Fibroblast of the aortic adventitia (primary cell): ENCODE measurements around the gene SLC35F3. TPM values are rescaled to one million over a fixed set of nuclear protein-coding genes. Genes with fewer than 3 reads are reported as not detected.
A peak's percentile ranks its signal among the peaks of the same experiment; 100 is the strongest.
"Not testable (repeated sequence)": the region's sequence is repeated elsewhere in the genome, so short reads cannot be mapped to it uniquely, and the experiment has no call there.

Experiments used
- DNase-seq: peaks from one replicate; pipeline ENCODE4 v3.0.0-alpha.2; 2010; ENCODE audit warnings: low read depth
- H3K4me3 ChIP-seq: 2 replicates; pipeline ENCODE4 v1.5.1; 2011; ENCODE audit warnings: low read depth, mild to moderate bottlenecking, control low read depth, low read length, moderate library complexity
- CTCF ChIP-seq: IDR thresholded peaks from 2 replicates; pipeline ENCODE4 v1.5.1; 2011; ENCODE audit warnings: mild to moderate bottlenecking, low read length, control low read depth, inconsistent platforms; ENCODE audit not compliant: insufficient read depth
- total RNA-seq: library from RNA; depleted of rRNA; stranded (reverse); fragments of >200 nt; gene quantifications from 2 replicates; pipeline ENCODE4 v1.2.3, GENCODE V29; 2012; ENCODE audit warnings: low replicate concordance

Gene SLC35F3
- total RNA-seq, 1 donor, result not detected

GRCh38 chr1:234340528-234340927 lies 436.1 kb downstream of the SLC35F3 start:
- TF ChIP-seq CTCF, result no peak
- no peak for DNase-seq
- no peak overlapping the region for H3K4me3 ChIP-seq

GRCh38 chr1:234342774-234343173 lies 438.3 kb downstream of the SLC35F3 start:
- no peak overlapping the region for H3K4me3 ChIP-seq

GRCh38 chr1:234345237-234345636 lies 440.8 kb downstream of the SLC35F3 start:
- no peak for TF ChIP-seq CTCF
- no peak overlapping the region for H3K4me3 ChIP-seq
- no peak for DNase-seq

More at GRCh38 chr1:234342774-234343173, 438.3 kb downstream of the SLC35F3 start:
- DNase-seq, result no peak
- TF ChIP-seq CTCF, result no peak

GRCh38 chr1:234348964-234349363 lies 444.5 kb downstream of the SLC35F3 start:
- no peak for TF ChIP-seq CTCF
- DNase-seq, result no peak
- no peak overlapping the region for H3K4me3 ChIP-seq

GRCh38 chr1:234355782-234356510 lies 451.5 kb downstream of the SLC35F3 start:
- no peak for TF ChIP-seq CTCF
- H3K4me3 ChIP-seq, result no peak overlapping the region
- no peak for DNase-seq

- DNase-seq, result not testable (repeated sequence)
- peak overlapping the region; percentile 35 for H3K4me3 ChIP-seq
Observed at GRCh38 chr1:234356615-234357269, 452.3 kb downstream of the SLC35F3 start.

- TF ChIP-seq CTCF, result no peak
- no peak for DNase-seq
- no peak overlapping the region for H3K4me3 ChIP-seq
Observed at GRCh38 chr1:234357831-234358230, 453.4 kb downstream of the SLC35F3 start.
